ENCODE measurements around the gene ADAMTSL5.

DNA sequence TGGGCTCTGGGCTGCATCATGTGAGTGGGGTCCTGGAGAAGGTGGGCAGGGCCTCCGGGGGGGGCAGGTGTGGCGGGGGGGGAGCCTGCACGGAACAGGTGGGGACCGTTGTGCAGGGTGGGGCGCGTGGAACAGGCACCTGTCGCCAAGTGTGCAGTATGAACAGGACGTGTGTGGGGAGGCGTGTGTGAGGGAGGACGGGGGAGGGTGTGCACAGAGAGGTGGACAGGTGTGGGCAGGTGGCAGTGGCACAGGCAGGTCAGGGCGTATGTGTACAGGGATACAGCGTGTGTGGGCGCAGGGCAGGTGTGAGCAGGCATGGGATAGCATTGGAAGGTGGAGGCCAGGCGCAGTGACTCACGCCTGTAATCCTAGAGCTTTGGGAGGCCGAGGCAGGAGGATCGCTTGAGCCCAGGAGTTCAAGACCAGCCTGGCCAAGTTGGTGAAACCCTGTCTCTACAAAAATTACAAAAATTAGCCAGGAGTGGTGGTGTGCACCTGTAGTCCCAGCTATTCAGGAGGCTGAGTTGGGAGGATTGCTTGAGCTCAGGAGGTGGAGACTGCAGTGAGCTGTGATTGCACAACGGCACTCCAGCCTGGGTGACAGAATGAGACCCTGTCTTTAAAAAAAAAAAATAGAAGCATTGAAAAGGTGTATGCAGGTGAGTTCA is 14.3 kb upstream of the ADAMTSL5 start:
- TF ChIP-seq, protein P1, sequence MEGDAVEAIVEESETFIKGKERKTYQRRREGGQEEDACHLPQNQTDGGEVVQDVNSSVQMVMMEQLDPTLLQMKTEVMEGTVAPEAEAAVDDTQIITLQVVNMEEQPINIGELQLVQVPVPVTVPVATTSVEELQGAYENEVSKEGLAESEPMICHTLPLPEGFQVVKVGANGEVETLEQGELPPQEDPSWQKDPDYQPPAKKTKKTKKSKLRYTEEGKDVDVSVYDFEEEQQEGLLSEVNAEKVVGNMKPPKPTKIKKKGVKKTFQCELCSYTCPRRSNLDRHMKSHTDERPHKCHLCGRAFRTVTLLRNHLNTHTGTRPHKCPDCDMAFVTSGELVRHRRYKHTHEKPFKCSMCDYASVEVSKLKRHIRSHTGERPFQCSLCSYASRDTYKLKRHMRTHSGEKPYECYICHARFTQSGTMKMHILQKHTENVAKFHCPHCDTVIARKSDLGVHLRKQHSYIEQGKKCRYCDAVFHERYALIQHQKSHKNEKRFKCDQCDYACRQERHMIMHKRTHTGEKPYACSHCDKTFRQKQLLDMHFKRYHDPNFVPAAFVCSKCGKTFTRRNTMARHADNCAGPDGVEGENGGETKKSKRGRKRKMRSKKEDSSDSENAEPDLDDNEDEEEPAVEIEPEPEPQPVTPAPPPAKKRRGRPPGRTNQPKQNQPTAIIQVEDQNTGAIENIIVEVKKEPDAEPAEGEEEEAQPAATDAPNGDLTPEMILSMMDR (conservative IDR thresholded peaks at IDR 0.05) = no peak
- no peak for TF ChIP-seq ZFX (IDR thresholded peaks at IDR 0.05)
